HepG2 (cell line): ENCODE data around the gene FXN. TPM values are rescaled to one million over a fixed set of nuclear protein-coding genes. Genes with fewer than 3 reads are reported as not detected.
A peak's percentile ranks its signal among the peaks of the same experiment; 100 is the strongest.

Experiments
- ARNTL ChIP-seq: sonication (generic); formaldehyde crosslinking; IDR thresholded peaks from 2 replicates; pipeline ENCODE4 v1.4.0; 2020; ENCODE audit warnings: mild to moderate bottlenecking, missing genetic modification reagents
- ASH2L ChIP-seq: fragments of 300-600, 200-600 bp; sonication (generic); IDR thresholded peaks from 2 replicates; pipeline ENCODE4 v1.7.0; 2017; ENCODE audit warnings: low read depth, mild to moderate bottlenecking, moderate library complexity, mixed read lengths, low read length; ENCODE audit not compliant: insufficient read length
- DBP ChIP-seq: sonication (generic); formaldehyde crosslinking; IDR thresholded peaks from 2 replicates; pipeline ENCODE4 v1.4.0; 2020; ENCODE audit warnings: missing genetic modification reagents; ENCODE audit errors: not compliant biosample characterization
- FOXA1 ChIP-seq, 2 experiments: fragments of 450-650 bp in 1 of 2; sonication (generic) in 1 of 2; formaldehyde crosslinking in 1 of 2; IDR thresholded peaks; 2 replicates each; pipeline versions ENCODE4 v1.4.0 to v1.6.1; 2016 to 2020; ENCODE audit warnings: missing genetic modification reagents in 1 of 2
- GFI1 ChIP-seq: sonication (generic); formaldehyde crosslinking; IDR thresholded peaks from 2 replicates; pipeline ENCODE4 v1.5.0; 2020; ENCODE audit warnings: missing genetic modification reagents, mild to moderate bottlenecking, borderline replicate concordance
- GLMP ChIP-seq: sonication (generic); formaldehyde crosslinking; IDR thresholded peaks from 2 replicates; pipeline ENCODE4 v1.9.0; 2021; ENCODE audit warnings: missing genetic modification reagents, mild to moderate bottlenecking, borderline replicate concordance
- HDAC2 ChIP-seq: sonication (generic); formaldehyde crosslinking; IDR thresholded peaks from 2 replicates; pipeline ENCODE4 v1.4.0; 2020; ENCODE audit warnings: missing genetic modification reagents
- MED13 ChIP-seq: sonication (generic); formaldehyde crosslinking; IDR thresholded peaks from 2 replicates; pipeline ENCODE4 v1.5.0; 2020; ENCODE audit warnings: missing genetic modification reagents
- NFE2 ChIP-seq: sonication (generic); formaldehyde crosslinking; IDR thresholded peaks from 2 replicates; pipeline ENCODE4 v1.4.0; 2020; ENCODE audit warnings: missing genetic modification reagents
- POLR2A ChIP-seq, 2 experiments: IDR thresholded peaks; 2 replicates each; pipeline ENCODE4 v1.6.1; 2011; ENCODE audit warnings: low read depth in 2 of 2, low read length in 2 of 2, mild to moderate bottlenecking in 1 of 2, moderate library complexity in 1 of 2; ENCODE audit not compliant: insufficient read depth in 1 of 2
- SOX5 ChIP-seq: IDR thresholded peaks from 2 replicates; pipeline ENCODE4 v1.6.1; 2016; ENCODE audit warnings: borderline replicate concordance
- SP1 ChIP-seq, 2 experiments: fragments of 450-650 bp in 1 of 2; sonication (generic) in 1 of 2; formaldehyde crosslinking in 1 of 2; IDR thresholded peaks; 2 replicates each; pipeline versions ENCODE4 v1.4.0 to v1.6.1; 2016 to 2020; ENCODE audit warnings: missing genetic modification reagents in 1 of 2
- ZC3H13 ChIP-seq: sonication (generic); formaldehyde crosslinking; IDR thresholded peaks from 2 replicates; pipeline ENCODE4 v1.8.1; 2023; ENCODE audit warnings: mild to moderate bottlenecking, missing genetic modification reagents, moderate library complexity
- ZNF501 ChIP-seq: sonication (generic); formaldehyde crosslinking; IDR thresholded peaks from 2 replicates; pipeline ENCODE4 v1.5.1; 2020; ENCODE audit warnings: mild to moderate bottlenecking, moderate library complexity, missing genetic modification reagents
- ZNF691 ChIP-seq: sonication (generic); formaldehyde crosslinking; IDR thresholded peaks from 2 replicates; pipeline ENCODE4 v1.4.0; 2020; ENCODE audit warnings: missing genetic modification reagents, low read depth, mild to moderate bottlenecking, borderline replicate concordance
- ZNF773 ChIP-seq: sonication (generic); formaldehyde crosslinking; IDR thresholded peaks from 2 replicates; pipeline ENCODE4 v1.4.0; 2020; ENCODE audit warnings: missing genetic modification reagents, borderline replicate concordance
- polyA plus RNA-seq, 8 experiments: library from polyadenylated mRNA; depleted of rRNA in 3 of 8; stranded (reverse) in 7 of 8; unstranded in 1 of 8; fragments of >200 nt; fragmentation: Illumina TruSeq in 4 of 8; extraction: Trizol in 4 of 8; gene quantifications; 2 replicates each; pipeline versions ENCODE4 v1.2.1 to v1.2.3, GENCODE V29; 2011 to 2016; ENCODE audit warnings: low read depth in 4 of 8, missing spikeins in 1 of 8, mixed read lengths in 1 of 8; ENCODE audit not compliant: insufficient read depth in 1 of 8
- total RNA-seq, 5 experiments: library from RNA; depleted of rRNA; stranded (reverse); fragments of >200 nt; fragmentation: Illumina TruSeq; extraction: Trizol; gene quantifications; 2 replicates each; pipeline ENCODE4 v1.2.3, GENCODE V29; 2016; ENCODE audit warnings: low read depth in 1 of 5
- TF ChIP-seq, protein P1 (sequence below): sonication (generic); formaldehyde crosslinking; IDR thresholded peaks from 2 replicates; pipeline ENCODE4 v1.5.0; 2020; ENCODE audit warnings: missing genetic modification reagents
- TF ChIP-seq, protein P2 (sequence below): sonication (generic); formaldehyde crosslinking; IDR thresholded peaks from 2 replicates; pipeline ENCODE4 v1.4.0; 2020; ENCODE audit warnings: missing genetic modification reagents

Gene FXN
- total and polyA plus RNA-seq, 2 of the 13 experiments (the other 11 are each of a cell fraction or from before 2014, with no cell fraction given): 24.1 to 26.0 TPM

DNA sequence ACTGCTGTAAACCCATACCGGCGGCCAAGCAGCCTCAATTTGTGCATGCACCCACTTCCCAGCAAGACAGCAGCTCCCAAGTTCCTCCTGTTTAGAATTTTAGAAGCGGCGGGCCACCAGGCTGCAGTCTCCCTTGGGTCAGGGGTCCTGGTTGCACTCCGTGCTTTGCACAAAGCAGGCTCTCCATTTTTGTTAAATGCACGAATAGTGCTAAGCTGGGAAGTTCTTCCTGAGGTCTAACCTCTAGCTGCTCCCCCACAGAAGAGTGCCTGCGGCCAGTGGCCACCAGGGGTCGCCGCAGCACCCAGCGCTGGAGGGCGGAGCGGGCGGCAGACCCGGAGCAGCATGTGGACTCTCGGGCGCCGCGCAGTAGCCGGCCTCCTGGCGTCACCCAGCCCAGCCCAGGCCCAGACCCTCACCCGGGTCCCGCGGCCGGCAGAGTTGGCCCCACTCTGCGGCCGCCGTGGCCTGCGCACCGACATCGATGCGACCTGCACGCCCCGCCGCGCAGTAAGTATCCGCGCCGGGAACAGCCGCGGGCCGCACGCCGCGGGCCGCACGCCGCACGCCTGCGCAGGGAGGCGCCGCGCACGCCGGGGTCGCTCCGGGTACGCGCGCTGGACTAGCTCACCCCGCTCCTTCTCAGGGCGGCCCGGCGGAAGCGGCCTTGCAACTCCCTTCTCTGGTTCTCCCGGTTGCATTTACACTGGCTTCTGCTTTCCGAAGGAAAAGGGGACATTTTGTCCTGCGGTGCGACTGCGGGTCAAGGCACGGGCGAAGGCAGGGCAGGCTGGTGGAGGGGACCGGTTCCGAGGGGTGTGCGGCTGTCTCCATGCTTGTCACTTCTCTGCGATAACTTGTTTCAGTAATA is at the start of gene FXN (continued):
- TF ChIP-seq DBP (peak; percentile 26), HDAC2 (CRISPR knock-in tag) (peak; percentile 95), GLMP (CRISPR knock-in tag) (no peak), ASH2L (peak; percentile 80), ZNF691 (CRISPR knock-in tag) (peak; percentile 67; the same call in 1 of the 2 replicates), GFI1 (CRISPR knock-in tag) (peak; percentile 61; the same call in 1 of the 2 replicates), NFE2 (no peak), ZNF773 (CRISPR knock-in tag) (peak; percentile 67; the same call in 1 of the 2 replicates), ZC3H13 (CRISPR knock-in tag) (peak; percentile 52; the same call in 1 of the 2 replicates), ZNF501 (peak; percentile 46; the same call in 1 of the 2 replicates), POLR2A (IDR thresholded peaks at IDR 0.05; ENCODE audit: insufficient read depth in 1 of 2, low read depth in 2 of 2, low read length in 2 of 2) (peak; percentile 55 to 64), FOXA1 (IDR thresholded peaks at IDR 0.05) (no peak), FOXA1 (CRISPR knock-in tag; IDR thresholded peaks at IDR 0.05) (0 out of 2 replicates have a peak, but pooled peaks have one; percentile 20), MED13 (CRISPR knock-in tag) (0 out of 2 replicates have a peak, but pooled peaks have one; percentile 19), ARNTL (CRISPR knock-in tag) (0 out of 2 replicates have a peak, but pooled peaks have one; percentile 34), SP1 (IDR thresholded peaks at IDR 0.05) (no peak), SP1 (CRISPR knock-in tag; IDR thresholded peaks at IDR 0.05) (peak; percentile 74), SOX5 (no peak; the same call in 1 of the 2 replicates)
- TF ChIP-seq, protein P1, sequence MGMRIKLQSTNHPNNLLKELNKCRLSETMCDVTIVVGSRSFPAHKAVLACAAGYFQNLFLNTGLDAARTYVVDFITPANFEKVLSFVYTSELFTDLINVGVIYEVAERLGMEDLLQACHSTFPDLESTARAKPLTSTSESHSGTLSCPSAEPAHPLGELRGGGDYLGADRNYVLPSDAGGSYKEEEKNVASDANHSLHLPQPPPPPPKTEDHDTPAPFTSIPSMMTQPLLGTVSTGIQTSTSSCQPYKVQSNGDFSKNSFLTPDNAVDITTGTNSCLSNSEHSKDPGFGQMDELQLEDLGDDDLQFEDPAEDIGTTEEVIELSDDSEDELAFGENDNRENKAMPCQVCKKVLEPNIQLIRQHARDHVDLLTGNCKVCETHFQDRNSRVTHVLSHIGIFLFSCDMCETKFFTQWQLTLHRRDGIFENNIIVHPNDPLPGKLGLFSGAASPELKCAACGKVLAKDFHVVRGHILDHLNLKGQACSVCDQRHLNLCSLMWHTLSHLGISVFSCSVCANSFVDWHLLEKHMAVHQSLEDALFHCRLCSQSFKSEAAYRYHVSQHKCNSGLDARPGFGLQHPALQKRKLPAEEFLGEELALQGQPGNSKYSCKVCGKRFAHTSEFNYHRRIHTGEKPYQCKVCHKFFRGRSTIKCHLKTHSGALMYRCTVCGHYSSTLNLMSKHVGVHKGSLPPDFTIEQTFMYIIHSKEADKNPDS (CRISPR knock-in tag): 0 out of 2 replicates have a peak, but pooled peaks have one; percentile 37
- TF ChIP-seq, protein P2, sequence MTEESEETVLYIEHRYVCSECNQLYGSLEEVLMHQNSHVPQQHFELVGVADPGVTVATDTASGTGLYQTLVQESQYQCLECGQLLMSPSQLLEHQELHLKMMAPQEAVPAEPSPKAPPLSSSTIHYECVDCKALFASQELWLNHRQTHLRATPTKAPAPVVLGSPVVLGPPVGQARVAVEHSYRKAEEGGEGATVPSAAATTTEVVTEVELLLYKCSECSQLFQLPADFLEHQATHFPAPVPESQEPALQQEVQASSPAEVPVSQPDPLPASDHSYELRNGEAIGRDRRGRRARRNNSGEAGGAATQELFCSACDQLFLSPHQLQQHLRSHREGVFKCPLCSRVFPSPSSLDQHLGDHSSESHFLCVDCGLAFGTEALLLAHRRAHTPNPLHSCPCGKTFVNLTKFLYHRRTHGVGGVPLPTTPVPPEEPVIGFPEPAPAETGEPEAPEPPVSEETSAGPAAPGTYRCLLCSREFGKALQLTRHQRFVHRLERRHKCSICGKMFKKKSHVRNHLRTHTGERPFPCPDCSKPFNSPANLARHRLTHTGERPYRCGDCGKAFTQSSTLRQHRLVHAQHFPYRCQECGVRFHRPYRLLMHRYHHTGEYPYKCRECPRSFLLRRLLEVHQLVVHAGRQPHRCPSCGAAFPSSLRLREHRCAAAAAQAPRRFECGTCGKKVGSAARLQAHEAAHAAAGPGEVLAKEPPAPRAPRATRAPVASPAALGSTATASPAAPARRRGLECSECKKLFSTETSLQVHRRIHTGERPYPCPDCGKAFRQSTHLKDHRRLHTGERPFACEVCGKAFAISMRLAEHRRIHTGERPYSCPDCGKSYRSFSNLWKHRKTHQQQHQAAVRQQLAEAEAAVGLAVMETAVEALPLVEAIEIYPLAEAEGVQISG (CRISPR knock-in tag): peak; percentile 65
